ENCODE measurements around the gene OXTR.

DNA sequence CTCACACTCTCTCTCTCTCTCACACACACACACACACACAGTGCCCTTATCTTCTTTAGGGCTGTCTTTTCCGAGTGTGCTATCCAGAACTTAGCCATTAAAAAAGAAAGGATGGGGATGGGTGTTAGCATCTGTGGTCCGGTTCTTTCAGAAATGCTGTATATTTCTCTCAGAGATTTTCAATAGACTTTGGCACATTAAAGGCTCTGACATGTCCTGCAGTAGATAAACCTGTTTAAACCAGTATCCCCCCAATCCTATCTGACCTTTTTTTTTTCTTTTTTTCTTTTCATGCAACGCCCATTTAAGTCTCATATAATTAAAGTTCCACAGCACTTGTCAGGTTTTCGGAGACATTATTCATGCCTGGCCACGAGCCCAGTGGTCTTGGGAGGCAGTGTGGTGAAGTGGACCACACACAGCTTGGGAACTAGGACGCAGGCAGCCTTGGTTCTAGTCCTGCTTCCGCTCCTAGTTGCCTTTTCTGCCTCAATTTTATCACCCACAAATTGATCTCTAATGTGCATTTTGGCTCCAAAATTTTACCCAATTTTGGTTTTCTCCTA, 22.6 kb downstream of the OXTR start:
- no peak for TF ChIP-seq RFX5 (IDR thresholded peaks at IDR 0.05; ENCODE audit: low read depth, low read length)
- TF ChIP-seq, protein P1, sequence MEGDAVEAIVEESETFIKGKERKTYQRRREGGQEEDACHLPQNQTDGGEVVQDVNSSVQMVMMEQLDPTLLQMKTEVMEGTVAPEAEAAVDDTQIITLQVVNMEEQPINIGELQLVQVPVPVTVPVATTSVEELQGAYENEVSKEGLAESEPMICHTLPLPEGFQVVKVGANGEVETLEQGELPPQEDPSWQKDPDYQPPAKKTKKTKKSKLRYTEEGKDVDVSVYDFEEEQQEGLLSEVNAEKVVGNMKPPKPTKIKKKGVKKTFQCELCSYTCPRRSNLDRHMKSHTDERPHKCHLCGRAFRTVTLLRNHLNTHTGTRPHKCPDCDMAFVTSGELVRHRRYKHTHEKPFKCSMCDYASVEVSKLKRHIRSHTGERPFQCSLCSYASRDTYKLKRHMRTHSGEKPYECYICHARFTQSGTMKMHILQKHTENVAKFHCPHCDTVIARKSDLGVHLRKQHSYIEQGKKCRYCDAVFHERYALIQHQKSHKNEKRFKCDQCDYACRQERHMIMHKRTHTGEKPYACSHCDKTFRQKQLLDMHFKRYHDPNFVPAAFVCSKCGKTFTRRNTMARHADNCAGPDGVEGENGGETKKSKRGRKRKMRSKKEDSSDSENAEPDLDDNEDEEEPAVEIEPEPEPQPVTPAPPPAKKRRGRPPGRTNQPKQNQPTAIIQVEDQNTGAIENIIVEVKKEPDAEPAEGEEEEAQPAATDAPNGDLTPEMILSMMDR (conservative IDR thresholded peaks at IDR 0.05; ENCODE audit: low read depth, low read length), result no peak
- no peak for TF ChIP-seq POLR2A (IDR thresholded peaks at IDR 0.05; ENCODE audit: low read depth, low read length)
- TF ChIP-seq RAD21 (IDR thresholded peaks at IDR 0.05; ENCODE audit: low read length), result no peak
- TF ChIP-seq NFE2L2 (IDR thresholded peaks at IDR 0.05; ENCODE audit: low read depth, low read length), result no peak
- no peak for TF ChIP-seq MAFK (IDR thresholded peaks at IDR 0.05; ENCODE audit: low read depth, low read length)
- TF ChIP-seq BHLHE40 (IDR thresholded peaks at IDR 0.05; ENCODE audit: low read depth, low read length), result no peak
- no peak for TF ChIP-seq MXI1 (IDR thresholded peaks at IDR 0.05; ENCODE audit: borderline replicate concordance, low read depth, low read length)
- no peak for TF ChIP-seq FOS (IDR thresholded peaks at IDR 0.05; ENCODE audit: low read depth, low read length)
- TF ChIP-seq RCOR1 (IDR thresholded peaks at IDR 0.05; ENCODE audit: insufficient replicate concordance, low read length), result no peak
- TF ChIP-seq SMC3 (IDR thresholded peaks at IDR 0.05; ENCODE audit: low read depth, low read length), result no peak
- TF ChIP-seq, protein P2, sequence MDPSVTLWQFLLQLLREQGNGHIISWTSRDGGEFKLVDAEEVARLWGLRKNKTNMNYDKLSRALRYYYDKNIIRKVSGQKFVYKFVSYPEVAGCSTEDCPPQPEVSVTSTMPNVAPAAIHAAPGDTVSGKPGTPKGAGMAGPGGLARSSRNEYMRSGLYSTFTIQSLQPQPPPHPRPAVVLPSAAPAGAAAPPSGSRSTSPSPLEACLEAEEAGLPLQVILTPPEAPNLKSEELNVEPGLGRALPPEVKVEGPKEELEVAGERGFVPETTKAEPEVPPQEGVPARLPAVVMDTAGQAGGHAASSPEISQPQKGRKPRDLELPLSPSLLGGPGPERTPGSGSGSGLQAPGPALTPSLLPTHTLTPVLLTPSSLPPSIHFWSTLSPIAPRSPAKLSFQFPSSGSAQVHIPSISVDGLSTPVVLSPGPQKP (IDR thresholded peaks at IDR 0.05; ENCODE audit: borderline replicate concordance, low read depth, low read length), result no peak
- TF ChIP-seq, protein P3, sequence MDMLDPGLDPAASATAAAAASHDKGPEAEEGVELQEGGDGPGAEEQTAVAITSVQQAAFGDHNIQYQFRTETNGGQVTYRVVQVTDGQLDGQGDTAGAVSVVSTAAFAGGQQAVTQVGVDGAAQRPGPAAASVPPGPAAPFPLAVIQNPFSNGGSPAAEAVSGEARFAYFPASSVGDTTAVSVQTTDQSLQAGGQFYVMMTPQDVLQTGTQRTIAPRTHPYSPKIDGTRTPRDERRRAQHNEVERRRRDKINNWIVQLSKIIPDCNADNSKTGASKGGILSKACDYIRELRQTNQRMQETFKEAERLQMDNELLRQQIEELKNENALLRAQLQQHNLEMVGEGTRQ (IDR thresholded peaks at IDR 0.05; ENCODE audit: low read depth, low read length), result no peak
- TF ChIP-seq MAZ (IDR thresholded peaks at IDR 0.05; ENCODE audit: borderline replicate concordance, low read depth, low read length), result no peak

All from IMR-90 (cell line).